HG02938 (cell line): Measurements from ENCODE around the gene COL24A1.

Source experiments
- ATAC-seq: cut with Tn5 transposase; IDR thresholded peaks from one replicate; pipeline ENCODE4 v1.9.1; 2021; ENCODE audit warnings: mild to moderate bottlenecking, moderate library complexity; ENCODE audit not compliant: unreplicated experiment

COL24A1 gene

DNA sequence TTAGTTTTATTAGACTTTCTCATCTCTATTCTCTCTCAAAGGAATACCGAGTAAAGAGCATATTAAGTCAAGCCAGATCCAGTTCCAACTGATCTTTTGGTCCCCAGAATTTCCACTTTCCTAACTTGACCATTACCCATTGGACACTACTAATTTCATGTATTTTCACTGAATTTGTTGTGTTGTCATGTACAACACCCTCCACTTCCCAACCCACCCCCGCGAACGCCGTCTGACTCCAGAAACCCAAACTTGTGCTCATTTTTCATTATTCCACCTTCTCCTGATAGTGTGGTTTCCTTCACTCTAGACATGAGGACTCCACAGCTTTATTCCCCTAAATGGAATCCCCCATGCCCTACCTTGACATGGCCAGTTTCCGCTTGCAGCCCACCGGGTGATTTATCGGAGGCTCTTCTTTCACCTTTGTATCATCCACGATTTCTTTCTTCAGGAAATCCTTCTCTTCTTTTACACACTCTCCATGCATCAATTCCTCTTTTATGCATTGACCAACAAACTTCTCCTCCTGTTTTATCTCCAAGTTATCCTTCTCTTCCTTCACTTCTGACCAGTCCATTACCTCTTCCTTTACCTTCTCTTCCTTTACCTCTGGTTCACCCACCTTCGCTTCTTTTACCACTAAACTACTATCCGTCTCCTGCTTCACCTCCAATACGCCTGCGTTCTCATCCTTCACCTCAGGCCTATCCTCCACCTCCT, 449.1 kb downstream of the COL24A1 start:
- ATAC-seq = peak; percentile 33

DNA sequence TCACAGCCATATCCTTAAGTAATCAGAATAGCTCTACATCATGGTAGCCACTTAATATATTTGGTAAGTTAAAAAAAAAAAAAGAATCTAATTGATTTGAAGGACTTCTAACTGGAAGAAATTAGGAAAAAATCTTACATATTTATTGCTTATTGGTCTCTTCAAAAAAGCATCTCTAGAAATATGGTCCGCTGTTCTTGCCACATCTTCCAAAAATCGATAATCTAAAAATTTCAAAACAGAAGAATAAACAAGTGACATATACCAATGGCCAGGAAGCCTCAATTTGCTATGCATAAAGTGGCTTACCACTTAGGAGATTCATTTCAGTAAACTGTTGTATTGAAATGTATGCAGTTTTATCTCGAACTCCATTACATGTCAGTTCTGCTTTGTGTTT, 450.6 kb downstream of the COL24A1 start:
- no peak for ATAC-seq

- ATAC-seq = no peak
Measured at GRCh38 chr1:85700422-85700821, 456.1 kb downstream of the COL24A1 start.

DNA sequence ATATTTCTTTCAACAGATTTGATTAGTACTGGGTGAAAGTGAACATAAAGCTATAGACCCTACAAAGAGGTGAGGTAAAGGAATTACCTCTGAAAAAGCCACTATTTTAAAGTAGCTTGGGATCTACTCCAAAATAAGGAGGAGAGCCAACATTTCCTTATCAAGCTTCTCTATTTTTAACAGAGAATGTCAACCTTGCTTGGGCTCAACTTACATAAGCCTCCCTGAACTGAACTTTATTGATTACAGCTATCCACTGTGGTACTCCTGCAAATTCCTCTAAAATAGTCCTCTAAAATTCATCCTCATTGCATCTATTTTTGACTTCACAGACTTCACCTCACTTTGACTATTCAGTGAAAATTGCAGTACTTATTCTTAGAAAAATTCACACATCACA, 458.7 kb downstream of the COL24A1 start:
- no peak for ATAC-seq

DNA sequence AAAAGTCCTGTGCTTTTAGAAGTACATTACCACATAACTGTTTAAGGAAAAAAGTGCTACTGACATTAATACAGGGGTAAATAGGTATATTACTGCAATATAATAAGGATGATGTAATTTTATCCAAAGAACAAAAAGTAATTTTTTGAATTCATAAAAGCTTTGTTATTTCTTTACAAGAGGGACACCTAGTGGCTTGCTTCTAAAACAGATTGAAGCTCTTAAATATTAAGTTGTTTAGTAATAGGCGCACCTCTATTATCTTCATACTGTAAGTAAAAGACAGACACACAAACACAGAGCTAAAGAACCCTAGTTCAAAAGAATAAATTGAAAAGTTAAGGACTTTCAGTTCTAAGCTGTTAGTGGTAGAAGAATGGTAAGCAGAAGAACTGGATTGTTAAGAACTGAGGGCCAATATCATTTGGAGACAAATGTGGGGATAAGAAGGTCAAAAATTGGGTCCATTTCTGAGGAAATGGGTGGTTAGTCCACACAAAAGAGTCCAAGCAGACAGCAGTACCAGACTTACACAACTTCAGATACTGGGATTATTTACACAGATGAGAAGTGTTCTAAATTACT, 463.8 kb downstream of the COL24A1 start:
- no peak for ATAC-seq

DNA sequence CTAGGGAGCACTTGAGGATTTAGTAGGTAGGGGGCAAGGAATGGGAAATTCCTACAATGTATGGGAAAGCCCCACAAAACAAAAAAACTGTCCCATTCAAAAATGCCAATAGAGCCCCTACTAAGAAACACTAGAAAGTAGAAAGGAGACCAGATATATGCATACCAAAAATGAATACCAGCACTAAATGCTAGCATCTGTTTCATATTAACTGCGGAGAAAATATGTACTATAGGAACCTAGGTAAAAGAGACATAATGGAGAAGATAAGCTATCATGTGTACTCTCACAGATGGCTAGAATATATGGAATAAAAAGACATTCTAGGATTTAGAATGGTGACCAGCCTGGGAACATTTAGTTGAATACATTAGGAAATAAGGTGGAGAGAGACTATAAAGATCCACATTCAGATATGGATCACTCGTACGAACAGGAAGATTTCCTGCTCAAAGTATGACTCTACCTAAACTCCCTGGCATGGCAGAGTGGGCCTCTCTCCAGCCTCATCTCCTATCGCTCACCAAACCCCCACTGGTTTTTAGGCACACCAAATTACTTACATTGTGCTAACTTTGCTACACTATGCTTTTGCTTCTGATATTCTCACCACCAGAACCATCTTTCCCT, 466.7 kb downstream of the COL24A1 start:
- ATAC-seq = no peak

GRCh38 chr1:85683292-85684025, 473.1 kb downstream of the COL24A1 start:
- ATAC-seq = no peak

DNA sequence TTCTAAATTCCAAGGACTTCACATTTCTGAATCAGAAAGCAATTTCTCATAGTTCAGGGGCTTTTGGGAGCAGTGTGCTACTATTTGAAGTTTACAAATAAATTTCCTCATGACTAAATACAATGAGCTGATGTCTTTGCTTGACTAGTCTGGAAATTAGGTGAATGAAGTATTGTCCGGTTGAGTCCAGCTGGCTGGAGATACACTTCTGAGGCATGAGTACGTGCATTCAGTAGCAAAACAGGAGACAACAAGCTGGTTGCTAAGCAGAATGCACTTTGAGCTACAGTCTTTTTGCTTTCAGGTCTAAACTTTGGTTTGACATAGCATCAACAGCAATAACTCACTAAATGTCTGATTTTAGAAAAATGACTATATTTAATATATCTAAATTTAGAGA, 475.5 kb downstream of the COL24A1 start:
- ATAC-seq = no peak
